D721Med (cell line): ENCODE results near the gene WNT3.

Source experiments
- DNase-seq: peaks from one replicate; pipeline ENCODE4 v3.0.0; 2011; ENCODE audit warnings: low spot score; ENCODE audit not compliant: insufficient read length
- FAIRE-seq: peaks from 2 replicates; lab custom pipeline; 2011; peaks lifted over from hg19 to GRCh38; lab: Jason Lieb, UNC
- CTCF ChIP-seq: IDR thresholded peaks from 2 replicates; pipeline ENCODE4 v1.5.1; 2012; ENCODE audit warnings: mild to moderate bottlenecking, control low read depth; ENCODE audit not compliant: insufficient read depth; ENCODE audit errors: missing control alignments

WNT3 gene

GRCh38 chr17:46756081-46756735 lies 62.3 kb downstream of the WNT3 start:
- no peak for TF ChIP-seq CTCF
- DNase-seq (no peak), FAIRE-seq (no peak)

DNA sequence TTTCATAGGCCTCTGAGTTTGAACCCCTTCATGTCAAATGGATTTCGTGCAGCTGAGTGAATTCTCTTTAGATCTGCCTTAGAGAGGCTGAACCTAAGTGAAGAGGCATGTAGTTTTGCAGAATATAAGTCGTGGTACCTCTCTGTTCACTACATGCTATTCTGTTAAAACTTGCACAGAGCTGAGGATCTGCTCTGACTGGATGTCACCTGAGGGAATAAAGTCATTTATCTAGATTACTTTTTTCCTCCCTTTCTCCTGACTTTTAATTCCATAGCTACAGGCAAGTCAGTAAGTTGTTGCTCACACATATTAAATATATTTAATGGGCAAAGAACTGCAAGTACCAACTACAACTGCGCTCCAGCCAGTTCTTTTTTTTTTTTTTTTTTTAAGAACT lies 64.7 kb downstream of the WNT3 start:
- FAIRE-seq (no peak), DNase-seq (no peak)
- TF ChIP-seq CTCF = no peak

DNA sequence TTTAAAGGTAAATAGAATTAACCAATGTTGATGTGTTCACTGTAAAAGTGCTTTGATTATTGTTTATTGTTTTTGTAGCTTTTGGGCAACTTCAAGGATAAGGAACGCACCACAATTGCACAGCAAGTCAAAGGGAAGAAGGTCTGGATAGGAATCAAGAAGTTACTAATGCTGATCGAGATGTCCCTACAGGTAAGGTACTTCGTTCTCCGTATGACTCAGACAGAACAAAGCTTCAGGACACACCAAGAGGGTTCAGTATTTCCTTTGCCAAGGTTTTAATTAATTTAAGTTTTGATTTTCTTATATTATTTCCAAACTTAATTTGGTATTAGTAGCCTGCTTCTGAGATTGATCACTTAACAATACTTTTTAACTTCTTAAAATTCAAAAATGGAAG lies 67.1 kb downstream of the WNT3 start:
- no peak for TF ChIP-seq CTCF

DNA sequence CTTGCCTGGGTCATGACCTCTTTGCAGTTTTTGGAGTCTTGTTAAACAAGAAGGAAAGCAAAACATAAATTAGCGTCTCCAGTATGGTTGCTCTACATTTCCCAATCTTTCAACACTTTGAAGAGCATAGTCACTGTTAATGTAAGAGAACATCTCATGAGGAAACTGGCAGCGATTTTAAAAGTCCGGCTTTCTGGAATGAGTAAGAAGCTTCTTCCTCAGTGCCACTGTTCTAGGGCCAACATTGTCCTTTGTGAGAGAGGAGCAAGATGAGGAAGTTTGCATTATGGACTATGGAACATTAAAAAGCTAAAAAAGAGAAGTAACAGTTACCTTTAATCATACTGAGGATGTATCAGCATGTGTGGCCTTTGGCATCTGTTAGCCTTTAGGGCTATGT lies 73.1 kb downstream of the WNT3 start:
- TF ChIP-seq CTCF = no peak
- DNase-seq (no peak), FAIRE-seq (no peak)

More for the DNA sequence above, 67.1 kb downstream of the WNT3 start:
- no peak for FAIRE-seq
- DNase-seq = no peak

DNA sequence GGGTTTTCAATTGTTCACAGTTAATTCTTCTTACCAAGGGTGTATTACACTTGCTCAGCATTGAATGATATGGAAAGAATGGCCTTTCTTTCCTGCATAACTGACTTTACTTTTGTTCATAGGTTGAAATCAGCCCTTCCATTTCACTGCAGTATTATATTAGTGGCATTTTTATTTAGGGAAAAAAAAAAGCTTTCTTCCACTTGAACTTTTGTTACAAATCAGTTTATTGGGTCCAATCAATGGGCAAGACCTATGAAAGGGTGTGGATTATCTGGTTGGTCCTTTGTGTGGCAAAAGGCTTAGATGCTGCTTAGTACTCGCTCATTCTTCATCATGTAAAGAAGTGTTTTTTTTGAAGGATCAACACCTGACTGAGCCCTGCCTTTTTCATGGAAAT lies 74.1 kb downstream of the WNT3 start:
- DNase-seq = no peak
- no peak for FAIRE-seq
- TF ChIP-seq CTCF = no peak

DNA sequence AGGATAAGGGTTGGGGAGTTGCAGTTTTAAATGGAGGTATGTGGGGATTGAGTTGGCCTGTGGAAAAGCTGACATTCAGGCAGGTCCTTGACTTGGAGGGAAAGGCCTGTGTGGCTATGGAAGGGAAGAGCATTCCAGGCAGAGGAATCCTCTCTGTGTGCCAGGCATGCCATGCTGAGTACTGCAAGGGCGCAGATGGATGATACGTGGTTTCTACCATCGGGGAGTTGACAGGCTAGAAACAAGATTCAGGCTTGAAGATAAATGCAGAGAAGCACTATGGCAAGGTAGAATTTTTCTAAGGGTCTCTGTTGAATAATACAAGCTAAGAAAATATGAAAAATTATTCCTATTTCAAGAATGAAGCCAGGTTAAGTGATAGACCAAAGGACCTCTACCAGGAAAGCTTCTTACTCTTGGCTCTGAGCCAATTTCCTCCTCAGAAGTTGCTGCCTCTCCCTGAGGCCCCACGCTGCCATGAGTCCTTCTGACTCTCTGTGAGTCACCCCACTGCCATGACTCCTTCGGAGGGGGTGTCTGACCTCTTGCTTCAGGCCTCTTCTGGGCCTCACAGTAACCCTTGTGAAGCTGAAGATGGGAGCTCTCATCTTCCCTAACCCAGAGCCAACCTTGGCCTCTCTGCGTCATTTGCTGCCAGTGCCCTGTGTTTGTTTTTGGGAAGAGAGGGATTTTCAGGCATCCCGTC lies 75.8 kb downstream of the WNT3 start:
- DNase-seq (no peak), FAIRE-seq (no peak)
- no peak for TF ChIP-seq CTCF
